Body of pancreas (tissue), 4 donors: Measurements from ENCODE around the gene RAC3. TPM values are rescaled to one million over a fixed set of nuclear protein-coding genes. Genes with fewer than 3 reads are reported as not detected.

Source experiments
- ATAC-seq: fragments of 150-250 bp; one replicate; pipeline ENCODE4 v1.9.1; 2016
- DNase-seq, 4 donors: peaks; one replicate each; pipeline ENCODE4 v3.0.0-alpha.2; 2019
- H3K27ac ChIP-seq, 4 donors: fragments of 200-600 bp; sonication (generic); 1 replicate in 3 of 4; 2 replicates in 1 of 4; pipeline versions ENCODE4 v1.5.1 to v1.6.1; 2016 to 2019; ENCODE audit warnings: mild to moderate bottlenecking in 1 of 4, mixed read lengths in 1 of 4, moderate library complexity in 1 of 4
- H3K27me3 ChIP-seq, 2 donors: fragments of 200-600 bp; sonication (generic); one replicate each; pipeline ENCODE4 v1.6.0; 2016; ENCODE audit warnings: mild to moderate bottlenecking in 1 of 2
- H3K36me3 ChIP-seq, 2 donors: fragments of 200-600 bp; sonication (generic); replicated peaks in 1 of 2; 2 replicates each; pipeline ENCODE4 v1.5.1; 2016; ENCODE audit warnings: low read depth in 2 of 2; ENCODE audit not compliant: insufficient read depth in 1 of 2
- H3K4me1 ChIP-seq: fragments of 200-600 bp; sonication (generic); one replicate; pipeline ENCODE4 v1.6.0; 2016
- H3K4me3 ChIP-seq, 2 donors: fragments of 200-600 bp; sonication (generic); 1 replicate in 1 of 2; 2 replicates in 1 of 2; pipeline ENCODE4 v1.5.1; 2016 to 2019
- H3K9me3 ChIP-seq, 3 donors: fragments of 200-600 bp; sonication (generic); 1 replicate in 2 of 3; 2 replicates in 1 of 3; pipeline ENCODE4 v1.5.1; 2016
- POLR2A ChIP-seq, 3 donors: fragments of 450-650 bp; IDR thresholded peaks; one replicate each; pipeline ENCODE4 v1.6.1; 2016; ENCODE audit warnings: antibody characterized with exemption in 3 of 3, mild to moderate bottlenecking in 2 of 3
- WGBS, 2 donors: methylation state at CpG; one replicate each; pipeline ENCODE4 v1.1.5; 2017; 5-methylcytosine and 5-hydroxymethylcytosine counted together
- intact Hi-C: fragments of 100-400 bp; cut with DNase I; formaldehyde crosslinking; loops from one replicate; pipeline ENCODE4 v1.15.1; 2023
- total RNA-seq, 2 donors: library from RNA; depleted of rRNA; stranded (reverse); fragments of >200 nt; gene quantifications; one replicate each; pipeline ENCODE4 v1.1.0, GENCODE V29; 2016
- TF ChIP-seq, protein P1 (sequence below), 7 experiments: fragments of 450-650 bp in 4 of 7; fragments of 200-600 bp in 3 of 7; sonication (generic) in 3 of 7; IDR thresholded peaks; one replicate each; pipeline ENCODE4 v1.5.1; 2016 to 2019; ENCODE audit warnings: antibody characterized with exemption in 7 of 7

The RAC3 gene
- total RNA-seq, 2 donors from 2014 or later = 3.1 TPM; not detected in 1

DNA sequence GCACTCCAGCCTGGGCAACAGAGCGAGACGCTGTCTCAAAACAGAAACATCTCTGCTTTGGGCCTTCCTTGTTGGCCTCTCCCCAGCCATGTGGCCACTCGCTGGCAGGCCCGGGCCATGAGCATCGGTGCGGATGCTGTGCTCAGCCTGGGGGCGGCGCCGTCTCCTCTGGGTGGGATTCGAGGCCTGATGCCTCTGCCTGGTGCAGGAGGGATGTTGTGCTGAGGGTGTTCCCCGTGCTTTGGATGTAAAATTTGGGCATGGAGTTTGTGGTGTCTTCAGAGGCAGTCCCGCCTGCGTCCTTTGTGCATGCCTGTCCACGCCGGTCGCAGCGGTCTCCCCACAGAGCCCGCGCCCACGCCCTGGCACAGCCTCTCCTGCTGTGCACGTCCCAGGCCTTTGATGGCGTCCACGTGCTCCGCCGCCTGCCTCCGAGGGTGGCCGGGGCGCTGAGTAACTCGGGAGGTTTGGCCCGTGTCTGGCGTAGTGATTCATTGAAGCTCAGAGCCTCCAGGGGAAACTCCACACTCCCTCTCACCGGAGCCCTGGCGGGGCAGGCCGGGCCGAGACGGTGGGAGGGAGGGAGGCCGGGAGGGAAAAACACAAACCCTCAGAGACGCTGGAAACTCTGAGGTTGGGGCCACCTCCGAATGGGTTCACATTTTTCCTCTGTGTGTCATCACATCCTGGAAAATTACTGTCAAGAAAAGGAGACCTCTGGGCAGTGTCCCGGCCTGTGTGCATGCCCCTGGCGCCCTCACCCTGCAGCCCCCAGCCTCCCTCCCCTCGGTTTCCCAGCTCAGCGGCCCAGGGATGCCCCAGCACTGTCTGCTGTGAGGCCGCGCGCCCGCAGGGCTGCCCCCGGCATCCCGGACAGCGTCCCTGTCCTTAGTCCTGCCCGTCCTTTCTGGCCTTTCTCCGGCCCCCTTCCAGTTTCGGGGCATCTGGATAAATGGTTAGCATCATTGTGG is 27.8 kb upstream of the RAC3 start:
- DNase-seq (peak in 1 of 4 donors; percentile 37), ATAC-seq (peak; percentile 41)
- no peaks in the 10 kb centered on the region for H3K27me3 ChIP-seq
- no peaks in the 10 kb centered on the region for H3K9me3 ChIP-seq
- intact Hi-C loops = no loop called here
- no peak overlapping the region for H3K27ac ChIP-seq
- WGBS, 2 donors = 80 to 86% methylated on average over 26 to 51 of the region's 53 CpGs
- no peaks in the 10 kb centered on the region for H3K4me1 ChIP-seq
- TF ChIP-seq POLR2A (IDR thresholded peaks at IDR 0.05) = no peak
- TF ChIP-seq, protein P1, sequence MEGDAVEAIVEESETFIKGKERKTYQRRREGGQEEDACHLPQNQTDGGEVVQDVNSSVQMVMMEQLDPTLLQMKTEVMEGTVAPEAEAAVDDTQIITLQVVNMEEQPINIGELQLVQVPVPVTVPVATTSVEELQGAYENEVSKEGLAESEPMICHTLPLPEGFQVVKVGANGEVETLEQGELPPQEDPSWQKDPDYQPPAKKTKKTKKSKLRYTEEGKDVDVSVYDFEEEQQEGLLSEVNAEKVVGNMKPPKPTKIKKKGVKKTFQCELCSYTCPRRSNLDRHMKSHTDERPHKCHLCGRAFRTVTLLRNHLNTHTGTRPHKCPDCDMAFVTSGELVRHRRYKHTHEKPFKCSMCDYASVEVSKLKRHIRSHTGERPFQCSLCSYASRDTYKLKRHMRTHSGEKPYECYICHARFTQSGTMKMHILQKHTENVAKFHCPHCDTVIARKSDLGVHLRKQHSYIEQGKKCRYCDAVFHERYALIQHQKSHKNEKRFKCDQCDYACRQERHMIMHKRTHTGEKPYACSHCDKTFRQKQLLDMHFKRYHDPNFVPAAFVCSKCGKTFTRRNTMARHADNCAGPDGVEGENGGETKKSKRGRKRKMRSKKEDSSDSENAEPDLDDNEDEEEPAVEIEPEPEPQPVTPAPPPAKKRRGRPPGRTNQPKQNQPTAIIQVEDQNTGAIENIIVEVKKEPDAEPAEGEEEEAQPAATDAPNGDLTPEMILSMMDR (IDR thresholded peaks at IDR 0.05) = no peak
- no peak overlapping the region for H3K4me3 ChIP-seq
- no peaks in the 10 kb centered on the region for H3K36me3 ChIP-seq

DNA sequence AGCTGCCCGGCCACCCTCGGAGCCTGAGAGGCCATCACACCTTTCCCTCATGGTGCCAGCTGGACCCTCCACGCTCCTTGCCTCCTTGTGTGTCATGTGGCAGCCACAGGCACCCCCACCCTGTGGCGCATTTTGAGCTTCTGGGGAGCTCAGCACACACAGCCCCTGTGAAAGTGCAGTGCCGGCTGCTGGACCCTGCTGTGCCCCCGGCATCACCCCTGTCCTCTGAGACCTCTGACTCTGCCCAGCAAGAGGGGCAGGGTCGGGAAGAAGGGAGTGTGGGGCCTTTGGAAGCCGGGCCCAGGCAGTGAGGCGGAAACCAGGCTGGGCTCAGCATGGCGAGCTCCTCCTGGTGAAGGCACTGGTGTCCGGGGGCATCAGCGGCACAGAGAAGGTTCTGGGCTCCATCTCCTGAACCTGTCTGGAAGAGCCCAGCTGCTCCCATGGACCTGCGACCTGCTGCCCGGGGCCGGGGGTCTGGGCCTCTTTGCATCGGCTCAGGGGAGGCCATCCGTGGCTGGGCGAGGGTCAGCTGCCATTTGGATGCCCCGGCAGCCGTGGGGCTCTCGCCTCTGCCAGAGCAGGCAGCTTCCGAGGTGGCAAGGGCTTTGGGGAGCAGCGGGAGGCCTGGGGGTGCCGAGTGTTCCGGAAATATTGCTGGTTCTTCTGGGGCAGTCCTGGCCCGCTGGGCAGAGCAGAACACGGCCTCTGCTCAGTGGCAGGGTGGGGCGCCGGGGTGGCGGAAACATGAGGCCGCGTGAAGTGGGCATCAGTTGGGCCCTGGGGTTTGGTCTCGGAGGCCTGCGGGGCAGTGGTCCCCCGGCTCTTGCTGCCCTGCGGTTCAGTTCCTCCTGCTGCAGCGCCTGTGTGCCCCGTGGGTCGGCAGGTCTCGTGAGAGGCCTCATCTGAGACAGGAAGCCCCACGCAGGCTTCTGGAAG is 26.7 kb upstream of the RAC3 start:
- H3K36me3 ChIP-seq = no peaks in the 10 kb centered on the region
- intact Hi-C loops = no loop called here
- no peaks in the 10 kb centered on the region for H3K27me3 ChIP-seq
- TF ChIP-seq, protein P1 (IDR thresholded peaks at IDR 0.05) = no peak
- no peak for TF ChIP-seq POLR2A (IDR thresholded peaks at IDR 0.05)
- 87 to 93% methylated on average over 19 to 40 of the region's 41 CpGs for WGBS, 2 donors
- DNase-seq (no peak), ATAC-seq (no peak)
- H3K4me1 ChIP-seq = no peaks in the 10 kb centered on the region
- no peaks in the 10 kb centered on the region for H3K9me3 ChIP-seq
- H3K4me3 ChIP-seq = no peak overlapping the region
- no peak overlapping the region for H3K27ac ChIP-seq

DNA sequence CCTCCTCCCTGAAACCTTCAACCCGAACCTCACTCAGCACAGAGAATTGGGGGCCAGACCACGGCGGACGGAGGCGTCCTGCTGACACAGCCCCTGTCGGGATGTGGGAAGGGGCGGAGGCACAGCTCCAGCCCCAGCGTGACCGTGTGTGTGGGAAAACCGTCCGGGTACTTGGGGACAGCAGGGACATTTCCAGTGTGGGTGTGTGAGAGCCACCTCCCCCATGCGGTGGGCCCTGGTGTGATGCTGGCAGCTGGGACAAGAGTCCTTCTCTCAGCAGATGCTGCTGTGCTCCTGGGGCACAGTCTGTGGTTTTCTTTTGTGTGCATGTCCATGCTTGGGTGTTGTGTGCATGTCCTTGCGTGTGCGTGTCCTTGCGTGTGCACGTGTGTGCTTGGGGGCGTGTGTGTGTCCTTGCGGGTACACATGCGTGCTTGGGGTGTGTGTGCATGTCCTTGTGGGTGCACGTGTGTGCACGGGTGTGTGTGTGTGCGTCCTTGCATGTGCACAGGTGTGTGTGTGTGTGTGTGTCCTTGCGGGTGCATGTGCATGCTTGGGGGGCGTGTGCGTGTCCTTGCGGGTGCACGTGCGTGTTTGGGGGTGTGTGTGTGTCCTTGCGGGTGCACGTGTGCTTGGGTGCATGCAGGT is 25.7 kb upstream of the RAC3 start:
- H3K4me1 ChIP-seq = no peaks in the 10 kb centered on the region
- no peak overlapping the region for H3K27ac ChIP-seq
- no peaks in the 10 kb centered on the region for H3K27me3 ChIP-seq
- intact Hi-C loops = no loop called here
- TF ChIP-seq, protein P1 (IDR thresholded peaks at IDR 0.05) = no peak
- no peak for TF ChIP-seq POLR2A (IDR thresholded peaks at IDR 0.05)
- no peak for ATAC-seq
- H3K9me3 ChIP-seq = no peaks in the 10 kb centered on the region
- DNase-seq = no peak
- WGBS, 2 donors = 88 to 90% methylated on average over 29 to 30 of the region's 30 CpGs
- no peaks in the 10 kb centered on the region for H3K36me3 ChIP-seq
- H3K4me3 ChIP-seq = no peak overlapping the region

DNA sequence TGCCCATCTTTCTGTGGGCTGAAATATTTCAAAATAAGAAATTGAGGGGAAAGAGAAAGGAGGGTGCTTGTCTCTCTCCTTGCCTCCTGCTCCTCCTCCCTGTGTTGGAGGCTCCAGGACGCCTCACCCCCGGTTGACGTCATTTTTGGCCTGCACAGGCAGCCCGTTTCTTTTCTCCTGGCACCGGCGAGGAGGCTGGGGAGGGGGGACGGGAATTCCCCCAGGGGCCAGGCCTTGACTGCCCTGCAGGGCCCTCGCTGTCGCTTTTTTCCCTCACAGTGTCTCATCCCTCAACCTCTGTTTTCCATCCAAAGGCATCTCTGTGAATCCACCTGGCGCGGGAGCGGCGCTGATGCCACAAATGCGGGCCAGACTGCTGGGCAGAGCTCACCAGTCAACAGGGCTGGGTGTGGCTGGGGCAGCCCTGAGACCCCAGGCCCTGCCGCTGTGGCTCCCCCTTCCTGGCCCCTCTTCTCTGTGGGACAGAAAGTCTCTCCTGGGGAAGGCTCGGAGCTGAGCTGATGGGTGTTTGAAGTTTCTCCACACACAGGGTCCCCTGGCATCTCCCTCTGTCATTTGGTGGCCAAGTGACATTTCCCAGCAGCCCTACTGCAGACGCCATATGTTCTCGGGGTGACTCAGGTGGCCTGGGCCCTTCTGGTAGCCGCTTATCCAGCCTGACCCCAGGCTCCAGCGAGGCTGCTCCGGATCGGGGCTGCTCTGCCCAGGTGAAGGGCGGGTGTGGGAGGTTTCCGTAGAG is 24.8 kb upstream of the RAC3 start:
- 86 to 91% methylated on average over 14 to 24 of the region's 24 CpGs for WGBS, 2 donors
- Histone ChIP-seq H3K9me3 (no peaks in the 10 kb centered on the region), H3K27me3 (no peaks in the 10 kb centered on the region), H3K27ac (no peak overlapping the region), H3K4me1 (no peaks in the 10 kb centered on the region), H3K36me3 (no peaks in the 10 kb centered on the region), H3K4me3 (no peak overlapping the region)
- TF ChIP-seq, protein P1 (IDR thresholded peaks at IDR 0.05) = no peak
- no peak for TF ChIP-seq POLR2A (IDR thresholded peaks at IDR 0.05)
- intact Hi-C loops = no loop called here
- ATAC-seq (no peak), DNase-seq (no peak)
